Activated naive CD4-positive, alpha-beta T cell treated with Interleukin-2 at 50 U/mL for 16 hours (primary cell): Measurements from ENCODE around the gene AMELY.
"Not testable (repeated sequence)": the region's sequence is repeated elsewhere in the genome, so short reads cannot be mapped to it uniquely, and the experiment has no call there.

ENCODE experiments used
- DNase-seq: peaks from one replicate; pipeline ENCODE4 v3.0.0-alpha.2; 2020

AMELY gene

GRCh38 chrY:6911253-6911881 lies at the start of gene AMELY:
AMELY (minus strand) TSS chrY:6911752; CDS start chrY:6872608, 39,144 bp downstream.
- no peak for DNase-seq

GRCh38 chrY:6949947-6950346 lies 38.4 kb upstream of the AMELY start:
- no peak for DNase-seq

GRCh38 chrY:6948378-6948777 lies 36.8 kb upstream of the AMELY start:
- DNase-seq, result no peak

- DNase-seq, result no peak
These were observed 36.1 kb upstream of the AMELY start for GRCh38 chrY:6947695-6948094.

GRCh38 chrY:6935497-6935896 lies 23.9 kb upstream of the AMELY start:
- no peak for DNase-seq

GRCh38 chrY:6931779-6932396 lies 20.3 kb upstream of the AMELY start:
- DNase-seq, result no peak

GRCh38 chrY:6929237-6929636 lies 17.7 kb upstream of the AMELY start:
- no peak for DNase-seq

GRCh38 chrY:6928265-6928664 lies 16.7 kb upstream of the AMELY start:
- DNase-seq, result no peak

- DNase-seq, result no peak
These were observed 9.5 kb upstream of the AMELY start for GRCh38 chrY:6921061-6921460.

GRCh38 chrY:6913362-6913761 lies 1.8 kb upstream of the AMELY start:
- no peak for DNase-seq

GRCh38 chrY:6910372-6911252 lies 940 bp downstream of the AMELY start, which contains the start of gene TBL1Y:
TBL1Y (plus strand) TSS chrY:6910697; CDS start chrY:7025085, 114,388 bp downstream.
- no peak for DNase-seq

GRCh38 chrY:6909856-6910255 lies 1.7 kb downstream of the AMELY start:
- no peak for DNase-seq

- DNase-seq, result no peak
These were observed 2.4 kb downstream of the AMELY start for GRCh38 chrY:6909118-6909521.

- DNase-seq, result not testable (repeated sequence)
These were observed 3.5 kb downstream of the AMELY start for GRCh38 chrY:6908021-6908420.

- DNase-seq, result no peak
These were observed 4.0 kb downstream of the AMELY start for GRCh38 chrY:6907591-6907990.

GRCh38 chrY:6902116-6902515 lies 9.4 kb downstream of the AMELY start:
- DNase-seq, result not testable (repeated sequence)

GRCh38 chrY:6895236-6895635 lies 16.3 kb downstream of the AMELY start:
- no peak for DNase-seq

- DNase-seq, result no peak
These were observed 17.1 kb downstream of the AMELY start for GRCh38 chrY:6894496-6894895.

GRCh38 chrY:6849384-6849783 lies 62.2 kb downstream of the AMELY start:
- no peak for DNase-seq

- not testable (repeated sequence) for DNase-seq
These were observed 68.9 kb downstream of the AMELY start for GRCh38 chrY:6842650-6843049.
